ENCODE data around the gene RAD1. TPM values are rescaled to one million over a fixed set of nuclear protein-coding genes. Genes with fewer than 3 reads are reported as not detected.

The RAD1 gene
- total RNA-seq, 1 donor from 2014 or later = 36.1 TPM

GRCh38 chr5:34944044-34944443 lies 28.7 kb upstream of the RAD1 start:
- Mint-ChIP-seq H3K9me3 (no peaks in the 10 kb centered on the region), H3K4me3 (no peak overlapping the region), H3K27me3 (ENCODE audit: low read depth) (no peaks in the 10 kb centered on the region), H3K36me3 (ENCODE audit: low read depth) (peaks cover 4% of the 10 kb centered on the region), H3K27ac (ENCODE audit: unreplicated experiment) (no peak overlapping the region), H3K4me1 (no peaks in the 10 kb centered on the region)
- DNase-seq (ENCODE audit: low read depth, low spot score) = no peak
- TF ChIP-seq CTCF (conservative IDR thresholded peaks at IDR 0.05) = no peak

- H3K9me3 Mint-ChIP-seq = no peaks in the 10 kb centered on the region
- peaks cover 11% of the 10 kb centered on the region for H3K36me3 Mint-ChIP-seq (ENCODE audit: low read depth)
- H3K4me3 Mint-ChIP-seq = no peak overlapping the region
- DNase-seq (ENCODE audit: low read depth, low spot score) = no peak
- no peaks in the 10 kb centered on the region for H3K27me3 Mint-ChIP-seq (ENCODE audit: low read depth)
- no peak for TF ChIP-seq CTCF (conservative IDR thresholded peaks at IDR 0.05)
- no peak overlapping the region for H3K27ac Mint-ChIP-seq (ENCODE audit: unreplicated experiment)
- H3K4me1 Mint-ChIP-seq = peaks cover 6% of the 10 kb centered on the region
These were observed 26.6 kb upstream of the RAD1 start for GRCh38 chr5:34941936-34942335.

DNA sequence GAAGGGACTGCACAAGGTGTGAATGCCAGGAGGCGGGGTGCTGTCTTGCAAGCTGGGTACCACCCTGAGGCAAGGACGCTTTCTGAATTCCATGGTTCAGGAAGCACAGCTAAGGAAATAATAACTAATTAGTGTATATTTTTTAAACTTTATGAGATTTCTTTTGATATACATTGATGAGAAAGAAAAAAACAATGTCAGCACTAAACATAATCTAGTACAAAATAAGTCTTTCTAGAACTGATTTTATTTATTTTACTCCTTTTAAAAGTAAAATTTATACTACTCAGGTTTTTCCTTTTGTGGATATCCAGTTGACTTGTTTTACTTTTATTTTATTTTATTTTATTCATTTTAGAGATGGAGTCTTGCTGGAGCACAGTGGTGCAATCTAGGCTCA lies 17.6 kb upstream of the RAD1 start:
- Mint-ChIP-seq H3K4me3 (no peak overlapping the region), H3K4me1 (peaks cover 35% of the 10 kb centered on the region), H3K9me3 (no peaks in the 10 kb centered on the region), H3K36me3 (ENCODE audit: low read depth) (peaks cover 6% of the 10 kb centered on the region), H3K27me3 (ENCODE audit: low read depth) (peaks cover 3% of the 10 kb centered on the region), H3K27ac (ENCODE audit: unreplicated experiment) (no peak overlapping the region)
- no peak for TF ChIP-seq CTCF (conservative IDR thresholded peaks at IDR 0.05)
- DNase-seq (ENCODE audit: low read depth, low spot score) = no peak

DNA sequence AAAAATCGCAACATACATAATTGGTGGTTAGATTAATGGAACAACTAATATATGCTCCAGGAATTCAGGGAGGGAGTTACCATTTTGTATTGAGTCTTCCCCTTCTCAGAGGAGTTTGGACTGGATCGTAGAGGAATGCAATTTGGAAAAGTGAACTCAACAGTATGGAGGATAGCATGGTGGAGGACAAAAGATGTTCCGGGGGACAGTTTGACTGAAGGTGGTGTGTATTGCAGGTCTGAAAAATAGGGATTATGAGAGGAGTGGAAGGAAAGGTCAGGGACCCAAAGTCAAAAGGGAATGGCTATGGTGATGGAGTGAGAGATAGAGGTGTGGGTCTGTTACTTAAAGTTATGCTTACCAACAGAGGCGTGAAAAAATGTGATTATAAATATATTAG lies 15.6 kb upstream of the RAD1 start:
- Mint-ChIP-seq H3K4me1 (peaks cover 29% of the 10 kb centered on the region), H3K9me3 (no peaks in the 10 kb centered on the region), H3K36me3 (ENCODE audit: low read depth) (peaks cover 3% of the 10 kb centered on the region), H3K27ac (ENCODE audit: unreplicated experiment) (no peak overlapping the region), H3K27me3 (ENCODE audit: low read depth) (peaks cover 3% of the 10 kb centered on the region), H3K4me3 (peak overlapping the region; percentile 98)
- DNase-seq (ENCODE audit: low read depth, low spot score) = no peak
- TF ChIP-seq CTCF (conservative IDR thresholded peaks at IDR 0.05) = no peak

DNA sequence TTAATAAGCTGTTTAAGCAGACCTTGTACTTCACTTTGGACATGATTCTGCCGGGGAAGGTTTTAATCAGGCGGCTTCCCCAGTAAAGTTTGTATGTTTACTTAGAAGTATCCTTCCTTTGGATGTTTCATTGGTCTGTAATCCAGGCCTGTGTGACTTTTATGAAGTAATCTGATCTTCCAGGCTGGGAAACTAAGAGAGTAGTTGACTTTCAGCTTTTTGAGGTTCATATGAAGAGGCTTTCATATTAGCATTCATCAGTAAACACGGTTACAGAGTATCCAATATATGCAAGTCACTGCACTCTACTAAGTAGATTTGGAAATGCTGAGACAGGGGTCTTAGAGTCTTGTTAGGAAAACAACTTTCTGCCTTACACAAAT lies 15.1 kb upstream of the RAD1 start:
- H3K4me1 Mint-ChIP-seq = peaks cover 29% of the 10 kb centered on the region
- peaks cover 5% of the 10 kb centered on the region for H3K36me3 Mint-ChIP-seq (ENCODE audit: low read depth)
- H3K27me3 Mint-ChIP-seq (ENCODE audit: low read depth) = peaks cover 3% of the 10 kb centered on the region
- peak overlapping the region; percentile 99 for H3K27ac Mint-ChIP-seq (ENCODE audit: unreplicated experiment)
- no peaks in the 10 kb centered on the region for H3K9me3 Mint-ChIP-seq
- no peak for DNase-seq (ENCODE audit: low read depth, low spot score)
- TF ChIP-seq CTCF (conservative IDR thresholded peaks at IDR 0.05) = no peak
- H3K4me3 Mint-ChIP-seq = peak overlapping the region; percentile 98
